WTC11 (cell line): ENCODE data around the gene RDH8. TPM values are rescaled to one million over a fixed set of nuclear protein-coding genes. Genes with fewer than 3 reads are reported as not detected.

Source experiments
- ATAC-seq: fragments of 200-7000 bp; cut with Tn5 transposase; 2 replicates; pipeline ENCODE4 v1.10.0; 2021; ENCODE audit warnings: mild to moderate bottlenecking, moderate library complexity
- CTCF ChIA-PET: fragments of 300-600 bp; sonication (Branson Sonifier 250); formaldehyde crosslinking; loops from one replicate; lab custom pipeline; 2021; ENCODE audit warnings: antibody characterized with exemption; lab: Charles Lee
- POLR2A ChIA-PET: fragments of 350-600 bp; sonication (Branson Sonifier 250); formaldehyde crosslinking; loops from one replicate; lab custom pipeline; 2021; ENCODE audit warnings: antibody characterized with exemption; lab: Charles Lee
- DNase-seq: peaks from one replicate; pipeline ENCODE4 v3.0.0; 2021; ENCODE audit warnings: low spot score
- H3K27ac Mint-ChIP-seq: 2 replicates; pipeline ENCODE4 v1.8.0; 2021; ENCODE audit warnings: mixed read lengths
- H3K27me3 Mint-ChIP-seq: 2 replicates; pipeline ENCODE4 v1.8.0; 2021; ENCODE audit warnings: low read depth, mild to moderate bottlenecking, moderate library complexity, mixed read lengths
- H3K36me3 Mint-ChIP-seq: 2 replicates; pipeline ENCODE4 v1.8.0; 2021; ENCODE audit warnings: mixed read lengths
- H3K4me1 Mint-ChIP-seq: 2 replicates; pipeline ENCODE4 v1.8.0; 2022; ENCODE audit warnings: mixed read lengths
- H3K4me3 Mint-ChIP-seq: 2 replicates; pipeline ENCODE4 v1.8.0; 2021; ENCODE audit warnings: mild to moderate bottlenecking, moderate library complexity, mixed read lengths
- H3K9me3 Mint-ChIP-seq: 2 replicates; pipeline ENCODE4 v1.8.0; 2021; ENCODE audit warnings: mixed read lengths
- CBFB ChIP-seq: sonication (generic); formaldehyde crosslinking; IDR thresholded peaks from 2 replicates; pipeline ENCODE4 v1.8.1; 2022; ENCODE audit warnings: mild to moderate bottlenecking, low read depth, missing genetic modification reagents
- ETV6 ChIP-seq: sonication (generic); formaldehyde crosslinking; IDR thresholded peaks from 2 replicates; pipeline ENCODE4 v1.8.1; 2022; ENCODE audit warnings: mild to moderate bottlenecking, missing genetic modification reagents
- HMGA2 ChIP-seq: fragments of 250-450 bp; sonication (Bioruptor Pico); IDR thresholded peaks from 2 replicates; pipeline ENCODE4 v1.4.0; 2021; ENCODE audit warnings: mild to moderate bottlenecking, moderate library complexity
- NFE2L1 ChIP-seq: sonication (generic); formaldehyde crosslinking; IDR thresholded peaks from 2 replicates; pipeline ENCODE4 v1.8.1; 2023; ENCODE audit warnings: missing genetic modification reagents
- NR1H2 ChIP-seq: sonication (generic); formaldehyde crosslinking; IDR thresholded peaks from 2 replicates; pipeline ENCODE4 v1.9.0; 2021; ENCODE audit warnings: mild to moderate bottlenecking, moderate library complexity, missing genetic modification reagents
- PRRX2 ChIP-seq: fragments of 250-450 bp; sonication (Bioruptor Pico); IDR thresholded peaks from 2 replicates; pipeline ENCODE4 v1.8.0; 2021; ENCODE audit warnings: mild to moderate bottlenecking
- RELA ChIP-seq: sonication (generic); formaldehyde crosslinking; IDR thresholded peaks from 2 replicates; pipeline ENCODE4 v1.8.1; 2022; ENCODE audit warnings: missing genetic modification reagents, mild to moderate bottlenecking, borderline replicate concordance
- RORB ChIP-seq: fragments of 250-450 bp; sonication (Bioruptor Pico); IDR thresholded peaks from 2 replicates; pipeline ENCODE4 v1.9.0; 2021; ENCODE audit warnings: mild to moderate bottlenecking
- SMAD3 ChIP-seq: sonication (generic); formaldehyde crosslinking; IDR thresholded peaks from 2 replicates; pipeline ENCODE4 v1.8.0; 2022; ENCODE audit warnings: missing genetic modification reagents, mild to moderate bottlenecking, borderline replicate concordance
- SOX15 ChIP-seq: fragments of 250-450 bp; sonication (Bioruptor Pico); IDR thresholded peaks from 2 replicates; pipeline ENCODE4 v1.9.0; 2021; ENCODE audit warnings: mild to moderate bottlenecking
- ZNF138 ChIP-seq: sonication (generic); formaldehyde crosslinking; conservative IDR thresholded peaks from 2 replicates; pipeline ENCODE4 v1.8.1; 2022; ENCODE audit warnings: mild to moderate bottlenecking, moderate library complexity, missing genetic modification reagents
- ZNF263 ChIP-seq: sonication (generic); formaldehyde crosslinking; IDR thresholded peaks from 2 replicates; pipeline ENCODE4 v1.8.1; 2022; ENCODE audit warnings: low read depth, mild to moderate bottlenecking, moderate library complexity, missing genetic modification reagents
- ZNF396 ChIP-seq: fragments of 250-450 bp; sonication (Bioruptor Pico); IDR thresholded peaks from 2 replicates; pipeline ENCODE4 v1.8.0; 2021; ENCODE audit warnings: mild to moderate bottlenecking, moderate library complexity, borderline replicate concordance
- ZNF671 ChIP-seq: fragments of 250-450 bp; sonication (Bioruptor Pico); IDR thresholded peaks from 2 replicates; pipeline ENCODE4 v1.8.0; 2021; ENCODE audit warnings: mild to moderate bottlenecking
- total RNA-seq: library from RNA; stranded (reverse); gene quantifications from 3 replicates; pipeline ENCODE4 v1.2.3, GENCODE V29; 2021
- TF ChIP-seq, protein P1 (sequence below): sonication (generic); formaldehyde crosslinking; IDR thresholded peaks from 2 replicates; pipeline ENCODE4 v1.8.1; 2023; ENCODE audit warnings: mild to moderate bottlenecking, missing genetic modification reagents
- TF ChIP-seq, protein P2 (sequence below): sonication (generic); formaldehyde crosslinking; IDR thresholded peaks from 2 replicates; pipeline ENCODE4 v1.8.1; 2022; ENCODE audit warnings: missing genetic modification reagents, borderline replicate concordance
- TF ChIP-seq, protein P3 (sequence below): sonication (generic); formaldehyde crosslinking; IDR thresholded peaks from 2 replicates; pipeline ENCODE4 v1.8.1; 2022; ENCODE audit warnings: mild to moderate bottlenecking, missing genetic modification reagents, moderate library complexity, borderline replicate concordance
- TF ChIP-seq, protein P4 (sequence below): sonication (generic); formaldehyde crosslinking; IDR thresholded peaks from 2 replicates; pipeline ENCODE4 v1.8.0; 2023; ENCODE audit warnings: missing genetic modification reagents
- TF ChIP-seq, protein P5 (sequence below): fragments of 200-600 bp; IDR thresholded peaks from 2 replicates; pipeline ENCODE4 v1.8.0; 2022; ENCODE audit warnings: antibody characterized with exemption
- TF ChIP-seq, protein P6 (sequence below): sonication (generic); formaldehyde crosslinking; IDR thresholded peaks from 2 replicates; pipeline ENCODE4 v1.8.1; 2023; ENCODE audit warnings: mild to moderate bottlenecking, missing genetic modification reagents, moderate library complexity
- TF ChIP-seq, protein P7 (sequence below): sonication (generic); formaldehyde crosslinking; IDR thresholded peaks from 2 replicates; pipeline ENCODE4 v1.8.1; 2023; ENCODE audit warnings: mild to moderate bottlenecking, missing genetic modification reagents, borderline replicate concordance

Gene RDH8
- total RNA-seq, 1 experiment from 2014 or later, result not detected

DNA sequence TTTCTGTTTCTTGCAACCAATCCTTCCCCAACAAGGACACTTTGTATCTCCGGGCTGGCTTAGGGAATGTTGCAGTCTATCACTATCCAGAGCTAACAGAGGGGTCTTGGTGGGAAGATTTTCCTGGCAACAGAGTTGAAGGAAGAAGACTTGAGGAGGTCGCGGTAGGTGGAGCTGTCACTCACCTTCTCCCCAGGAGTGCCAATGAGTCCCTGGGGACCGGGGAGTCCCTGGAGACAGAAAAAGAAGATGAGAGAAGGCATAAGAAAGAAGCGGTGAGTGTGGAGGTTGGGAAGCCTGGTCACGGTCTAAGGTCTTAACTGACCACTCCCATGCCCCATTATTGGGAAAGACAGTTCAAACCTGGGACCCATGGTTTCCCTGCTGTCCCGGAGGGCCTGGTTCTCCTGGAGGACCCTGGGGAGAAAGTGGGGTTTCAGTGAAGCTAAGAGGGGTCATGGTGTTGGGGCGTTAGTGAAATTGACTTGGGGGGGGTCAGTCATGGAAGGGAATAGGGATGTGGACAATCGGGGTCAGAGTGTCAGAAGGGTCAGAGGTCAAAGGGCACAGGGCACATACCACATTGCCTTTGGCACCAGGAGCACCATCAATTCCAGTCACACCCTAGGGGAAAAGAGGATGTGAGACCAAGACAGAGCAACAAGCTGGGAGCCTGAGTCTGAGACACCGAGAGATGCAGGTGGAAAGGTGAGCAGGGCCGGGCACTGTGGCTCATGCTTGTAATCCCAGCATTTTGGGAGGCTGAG, 21.7 kb upstream of the RDH8 start (continued):
- TF ChIP-seq, protein P1, sequence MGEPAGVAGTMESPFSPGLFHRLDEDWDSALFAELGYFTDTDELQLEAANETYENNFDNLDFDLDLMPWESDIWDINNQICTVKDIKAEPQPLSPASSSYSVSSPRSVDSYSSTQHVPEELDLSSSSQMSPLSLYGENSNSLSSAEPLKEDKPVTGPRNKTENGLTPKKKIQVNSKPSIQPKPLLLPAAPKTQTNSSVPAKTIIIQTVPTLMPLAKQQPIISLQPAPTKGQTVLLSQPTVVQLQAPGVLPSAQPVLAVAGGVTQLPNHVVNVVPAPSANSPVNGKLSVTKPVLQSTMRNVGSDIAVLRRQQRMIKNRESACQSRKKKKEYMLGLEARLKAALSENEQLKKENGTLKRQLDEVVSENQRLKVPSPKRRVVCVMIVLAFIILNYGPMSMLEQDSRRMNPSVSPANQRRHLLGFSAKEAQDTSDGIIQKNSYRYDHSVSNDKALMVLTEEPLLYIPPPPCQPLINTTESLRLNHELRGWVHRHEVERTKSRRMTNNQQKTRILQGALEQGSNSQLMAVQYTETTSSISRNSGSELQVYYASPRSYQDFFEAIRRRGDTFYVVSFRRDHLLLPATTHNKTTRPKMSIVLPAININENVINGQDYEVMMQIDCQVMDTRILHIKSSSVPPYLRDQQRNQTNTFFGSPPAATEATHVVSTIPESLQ (CRISPR knock-in tag), result no peak

DNA sequence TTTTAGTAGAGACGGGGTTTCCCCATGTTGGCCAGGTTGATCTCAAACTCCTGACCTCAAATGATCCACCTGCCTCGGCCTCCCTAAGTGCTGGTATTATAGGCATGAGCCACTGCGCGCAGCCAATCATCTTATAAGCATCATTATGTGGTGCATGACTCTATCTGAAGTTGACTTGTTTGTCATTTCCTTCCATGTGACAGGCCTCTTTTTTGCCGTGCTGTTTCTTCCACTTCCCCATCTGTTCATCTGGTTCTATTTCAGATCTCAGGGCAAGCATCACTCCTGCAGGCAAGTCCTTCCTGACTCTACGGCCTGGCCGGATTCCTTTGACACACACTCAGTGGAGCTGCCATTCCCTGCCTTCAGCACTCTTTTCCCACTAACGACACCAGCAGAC, 18.2 kb upstream of the RDH8 start:
- TF ChIP-seq ZNF138 (no peak), RORB (no peak), RELA (CRISPR knock-in tag) (no peak), ZNF671 (no peak), ZNF263 (no peak), CBFB (CRISPR knock-in tag) (no peak), ETV6 (CRISPR knock-in tag) (no peak), NFE2L1 (no peak), SOX15 (no peak)
- TF ChIP-seq, protein P2, sequence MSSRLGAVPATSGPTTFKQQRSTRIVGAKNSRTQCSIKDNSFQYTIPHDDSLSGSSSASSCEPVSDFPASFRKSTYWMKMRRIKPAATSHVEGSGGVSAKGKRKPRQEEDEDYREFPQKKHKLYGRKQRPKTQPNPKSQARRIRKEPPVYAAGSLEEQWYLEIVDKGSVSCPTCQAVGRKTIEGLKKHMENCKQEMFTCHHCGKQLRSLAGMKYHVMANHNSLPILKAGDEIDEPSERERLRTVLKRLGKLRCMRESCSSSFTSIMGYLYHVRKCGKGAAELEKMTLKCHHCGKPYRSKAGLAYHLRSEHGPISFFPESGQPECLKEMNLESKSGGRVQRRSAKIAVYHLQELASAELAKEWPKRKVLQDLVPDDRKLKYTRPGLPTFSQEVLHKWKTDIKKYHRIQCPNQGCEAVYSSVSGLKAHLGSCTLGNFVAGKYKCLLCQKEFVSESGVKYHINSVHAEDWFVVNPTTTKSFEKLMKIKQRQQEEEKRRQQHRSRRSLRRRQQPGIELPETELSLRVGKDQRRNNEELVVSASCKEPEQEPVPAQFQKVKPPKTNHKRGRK, result no peak
- TF ChIP-seq, protein P3, sequence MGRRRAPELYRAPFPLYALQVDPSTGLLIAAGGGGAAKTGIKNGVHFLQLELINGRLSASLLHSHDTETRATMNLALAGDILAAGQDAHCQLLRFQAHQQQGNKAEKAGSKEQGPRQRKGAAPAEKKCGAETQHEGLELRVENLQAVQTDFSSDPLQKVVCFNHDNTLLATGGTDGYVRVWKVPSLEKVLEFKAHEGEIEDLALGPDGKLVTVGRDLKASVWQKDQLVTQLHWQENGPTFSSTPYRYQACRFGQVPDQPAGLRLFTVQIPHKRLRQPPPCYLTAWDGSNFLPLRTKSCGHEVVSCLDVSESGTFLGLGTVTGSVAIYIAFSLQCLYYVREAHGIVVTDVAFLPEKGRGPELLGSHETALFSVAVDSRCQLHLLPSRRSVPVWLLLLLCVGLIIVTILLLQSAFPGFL (CRISPR knock-in tag), result no peak
- TF ChIP-seq, protein P4, sequence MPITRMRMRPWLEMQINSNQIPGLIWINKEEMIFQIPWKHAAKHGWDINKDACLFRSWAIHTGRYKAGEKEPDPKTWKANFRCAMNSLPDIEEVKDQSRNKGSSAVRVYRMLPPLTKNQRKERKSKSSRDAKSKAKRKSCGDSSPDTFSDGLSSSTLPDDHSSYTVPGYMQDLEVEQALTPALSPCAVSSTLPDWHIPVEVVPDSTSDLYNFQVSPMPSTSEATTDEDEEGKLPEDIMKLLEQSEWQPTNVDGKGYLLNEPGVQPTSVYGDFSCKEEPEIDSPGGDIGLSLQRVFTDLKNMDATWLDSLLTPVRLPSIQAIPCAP (CRISPR knock-in tag), result no peak
- TF ChIP-seq, protein P5, sequence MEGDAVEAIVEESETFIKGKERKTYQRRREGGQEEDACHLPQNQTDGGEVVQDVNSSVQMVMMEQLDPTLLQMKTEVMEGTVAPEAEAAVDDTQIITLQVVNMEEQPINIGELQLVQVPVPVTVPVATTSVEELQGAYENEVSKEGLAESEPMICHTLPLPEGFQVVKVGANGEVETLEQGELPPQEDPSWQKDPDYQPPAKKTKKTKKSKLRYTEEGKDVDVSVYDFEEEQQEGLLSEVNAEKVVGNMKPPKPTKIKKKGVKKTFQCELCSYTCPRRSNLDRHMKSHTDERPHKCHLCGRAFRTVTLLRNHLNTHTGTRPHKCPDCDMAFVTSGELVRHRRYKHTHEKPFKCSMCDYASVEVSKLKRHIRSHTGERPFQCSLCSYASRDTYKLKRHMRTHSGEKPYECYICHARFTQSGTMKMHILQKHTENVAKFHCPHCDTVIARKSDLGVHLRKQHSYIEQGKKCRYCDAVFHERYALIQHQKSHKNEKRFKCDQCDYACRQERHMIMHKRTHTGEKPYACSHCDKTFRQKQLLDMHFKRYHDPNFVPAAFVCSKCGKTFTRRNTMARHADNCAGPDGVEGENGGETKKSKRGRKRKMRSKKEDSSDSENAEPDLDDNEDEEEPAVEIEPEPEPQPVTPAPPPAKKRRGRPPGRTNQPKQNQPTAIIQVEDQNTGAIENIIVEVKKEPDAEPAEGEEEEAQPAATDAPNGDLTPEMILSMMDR, result no peak
- DNase-seq (no peak), ATAC-seq (no peak)
- ChIA-PET CTCF (no interaction called here), POLR2A (no interaction called here)
- H3K4me3 Mint-ChIP-seq, result no peak overlapping the region
- peaks cover 15% of the 10 kb centered on the region for H3K27me3 Mint-ChIP-seq
- H3K27ac Mint-ChIP-seq, result no peak overlapping the region
- H3K9me3 Mint-ChIP-seq, result peaks cover 2% of the 10 kb centered on the region; the same call in 1 of the 2 replicates
- H3K4me1 Mint-ChIP-seq, result peaks cover 2% of the 10 kb centered on the region
- H3K36me3 Mint-ChIP-seq, result no peaks in the 10 kb centered on the region

DNA sequence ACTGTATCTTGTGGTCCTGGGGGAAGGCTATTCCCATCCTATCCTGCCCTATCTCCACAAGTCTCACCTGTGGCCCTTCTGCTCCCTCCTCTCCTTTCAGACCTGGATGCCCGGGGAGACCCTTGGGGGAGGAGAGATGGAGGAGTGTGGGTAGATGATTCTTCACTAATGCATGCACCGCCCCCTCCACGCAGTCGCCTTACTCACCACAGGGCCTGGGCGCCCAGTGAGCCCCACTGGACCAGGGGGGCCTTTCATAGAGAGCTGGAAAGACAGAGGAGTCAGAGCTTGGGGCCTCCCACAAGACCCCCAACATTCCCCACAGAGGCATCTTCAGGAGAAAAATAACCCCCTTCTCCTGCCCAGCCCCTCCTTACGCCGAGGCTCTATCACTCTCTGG, 17.3 kb upstream of the RDH8 start:
- Mint-ChIP-seq H3K9me3 (peaks cover 2% of the 10 kb centered on the region; the same call in 1 of the 2 replicates), H3K4me1 (peaks cover 6% of the 10 kb centered on the region), H3K4me3 (no peak overlapping the region), H3K27me3 (peaks cover 17% of the 10 kb centered on the region), H3K36me3 (no peaks in the 10 kb centered on the region), H3K27ac (no peak overlapping the region)
- ATAC-seq (no peak), DNase-seq (no peak)
- POLR2A ChIA-PET, result no interaction called here
- CTCF ChIA-PET, result interaction anchor here (1.0 kb wide), 1 partner anchor 65 kb away, joined by 3 read pairs; no protein-coding TSS in a partner anchor
- no peak for TF ChIP-seq PRRX2 (CRISPR knock-in tag)
- TF ChIP-seq SMAD3 (CRISPR knock-in tag), result no peak
- TF ChIP-seq NR1H2 (CRISPR knock-in tag), result no peak
- TF ChIP-seq ZNF396 (CRISPR knock-in tag), result no peak
- TF ChIP-seq, protein P6, sequence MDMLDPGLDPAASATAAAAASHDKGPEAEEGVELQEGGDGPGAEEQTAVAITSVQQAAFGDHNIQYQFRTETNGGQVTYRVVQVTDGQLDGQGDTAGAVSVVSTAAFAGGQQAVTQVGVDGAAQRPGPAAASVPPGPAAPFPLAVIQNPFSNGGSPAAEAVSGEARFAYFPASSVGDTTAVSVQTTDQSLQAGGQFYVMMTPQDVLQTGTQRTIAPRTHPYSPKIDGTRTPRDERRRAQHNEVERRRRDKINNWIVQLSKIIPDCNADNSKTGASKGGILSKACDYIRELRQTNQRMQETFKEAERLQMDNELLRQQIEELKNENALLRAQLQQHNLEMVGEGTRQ (CRISPR knock-in tag), result no peak
- TF ChIP-seq HMGA2 (CRISPR knock-in tag), result no peak
- TF ChIP-seq, protein P7, sequence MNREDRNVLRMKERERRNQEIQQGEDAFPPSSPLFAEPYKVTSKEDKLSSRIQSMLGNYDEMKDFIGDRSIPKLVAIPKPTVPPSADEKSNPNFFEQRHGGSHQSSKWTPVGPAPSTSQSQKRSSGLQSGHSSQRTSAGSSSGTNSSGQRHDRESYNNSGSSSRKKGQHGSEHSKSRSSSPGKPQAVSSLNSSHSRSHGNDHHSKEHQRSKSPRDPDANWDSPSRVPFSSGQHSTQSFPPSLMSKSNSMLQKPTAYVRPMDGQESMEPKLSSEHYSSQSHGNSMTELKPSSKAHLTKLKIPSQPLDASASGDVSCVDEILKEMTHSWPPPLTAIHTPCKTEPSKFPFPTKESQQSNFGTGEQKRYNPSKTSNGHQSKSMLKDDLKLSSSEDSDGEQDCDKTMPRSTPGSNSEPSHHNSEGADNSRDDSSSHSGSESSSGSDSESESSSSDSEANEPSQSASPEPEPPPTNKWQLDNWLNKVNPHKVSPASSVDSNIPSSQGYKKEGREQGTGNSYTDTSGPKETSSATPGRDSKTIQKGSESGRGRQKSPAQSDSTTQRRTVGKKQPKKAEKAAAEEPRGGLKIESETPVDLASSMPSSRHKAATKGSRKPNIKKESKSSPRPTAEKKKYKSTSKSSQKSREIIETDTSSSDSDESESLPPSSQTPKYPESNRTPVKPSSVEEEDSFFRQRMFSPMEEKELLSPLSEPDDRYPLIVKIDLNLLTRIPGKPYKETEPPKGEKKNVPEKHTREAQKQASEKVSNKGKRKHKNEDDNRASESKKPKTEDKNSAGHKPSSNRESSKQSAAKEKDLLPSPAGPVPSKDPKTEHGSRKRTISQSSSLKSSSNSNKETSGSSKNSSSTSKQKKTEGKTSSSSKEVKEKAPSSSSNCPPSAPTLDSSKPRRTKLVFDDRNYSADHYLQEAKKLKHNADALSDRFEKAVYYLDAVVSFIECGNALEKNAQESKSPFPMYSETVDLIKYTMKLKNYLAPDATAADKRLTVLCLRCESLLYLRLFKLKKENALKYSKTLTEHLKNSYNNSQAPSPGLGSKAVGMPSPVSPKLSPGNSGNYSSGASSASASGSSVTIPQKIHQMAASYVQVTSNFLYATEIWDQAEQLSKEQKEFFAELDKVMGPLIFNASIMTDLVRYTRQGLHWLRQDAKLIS (CRISPR knock-in tag), result no peak
